ENCODE results near the gene TRAM2.

TRAM2 gene

DNA sequence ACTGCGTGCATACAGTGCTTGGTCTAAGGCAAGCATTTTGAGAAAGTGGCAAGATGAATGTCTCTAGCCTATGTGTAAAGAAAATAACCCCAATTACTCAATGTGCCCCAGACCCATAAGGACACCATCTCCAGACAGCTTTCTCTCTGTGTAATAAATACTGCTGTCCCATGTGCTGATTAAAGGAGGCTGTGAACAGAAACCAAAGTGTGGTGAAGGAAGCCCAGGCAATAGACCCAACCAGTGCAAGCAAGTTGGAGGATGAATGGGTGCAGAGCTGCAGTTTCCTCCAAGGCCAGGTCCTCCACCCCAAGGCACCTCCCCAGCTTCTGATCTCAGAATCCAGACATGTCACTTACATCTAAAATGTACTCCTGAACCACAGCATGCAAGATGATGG, 60.6 kb downstream of the TRAM2 start:
- Histone ChIP-seq H3K79me2 (ENCODE audit: low read length) (peaks cover 8% of the 10 kb centered on the region), H2AFZ (ENCODE audit: low read depth, low read length) (no peak overlapping the region), H3K36me3 (replicated peaks; ENCODE audit: low read depth, low read length) (peaks cover 44% of the 10 kb centered on the region), H3K9ac (ENCODE audit: low read length) (no peak overlapping the region), H3K4me1 (ENCODE audit: low read length) (peaks cover 15% of the 10 kb centered on the region), H4K20me1 (ENCODE audit: insufficient read depth, low read length) (no peaks in the 10 kb centered on the region), H3K4me3 (ENCODE audit: low read length) (no peak overlapping the region), H3K9me3 (ENCODE audit: insufficient read depth, low read length) (no peaks in the 10 kb centered on the region), H3K27me3 (ENCODE audit: low read depth, low read length) (no peaks in the 10 kb centered on the region), H3K27ac (ENCODE audit: low read length) (no peak overlapping the region), H3K4me2 (ENCODE audit: low read length) (no peak overlapping the region)
- TF ChIP-seq, protein P1, sequence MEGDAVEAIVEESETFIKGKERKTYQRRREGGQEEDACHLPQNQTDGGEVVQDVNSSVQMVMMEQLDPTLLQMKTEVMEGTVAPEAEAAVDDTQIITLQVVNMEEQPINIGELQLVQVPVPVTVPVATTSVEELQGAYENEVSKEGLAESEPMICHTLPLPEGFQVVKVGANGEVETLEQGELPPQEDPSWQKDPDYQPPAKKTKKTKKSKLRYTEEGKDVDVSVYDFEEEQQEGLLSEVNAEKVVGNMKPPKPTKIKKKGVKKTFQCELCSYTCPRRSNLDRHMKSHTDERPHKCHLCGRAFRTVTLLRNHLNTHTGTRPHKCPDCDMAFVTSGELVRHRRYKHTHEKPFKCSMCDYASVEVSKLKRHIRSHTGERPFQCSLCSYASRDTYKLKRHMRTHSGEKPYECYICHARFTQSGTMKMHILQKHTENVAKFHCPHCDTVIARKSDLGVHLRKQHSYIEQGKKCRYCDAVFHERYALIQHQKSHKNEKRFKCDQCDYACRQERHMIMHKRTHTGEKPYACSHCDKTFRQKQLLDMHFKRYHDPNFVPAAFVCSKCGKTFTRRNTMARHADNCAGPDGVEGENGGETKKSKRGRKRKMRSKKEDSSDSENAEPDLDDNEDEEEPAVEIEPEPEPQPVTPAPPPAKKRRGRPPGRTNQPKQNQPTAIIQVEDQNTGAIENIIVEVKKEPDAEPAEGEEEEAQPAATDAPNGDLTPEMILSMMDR (IDR thresholded peaks at IDR 0.05; ENCODE audit: low read depth, low read length) = no peak
- no peak for TF ChIP-seq EZH2phosphoT487 (IDR thresholded peaks at IDR 0.05; ENCODE audit: low read depth)

DNA sequence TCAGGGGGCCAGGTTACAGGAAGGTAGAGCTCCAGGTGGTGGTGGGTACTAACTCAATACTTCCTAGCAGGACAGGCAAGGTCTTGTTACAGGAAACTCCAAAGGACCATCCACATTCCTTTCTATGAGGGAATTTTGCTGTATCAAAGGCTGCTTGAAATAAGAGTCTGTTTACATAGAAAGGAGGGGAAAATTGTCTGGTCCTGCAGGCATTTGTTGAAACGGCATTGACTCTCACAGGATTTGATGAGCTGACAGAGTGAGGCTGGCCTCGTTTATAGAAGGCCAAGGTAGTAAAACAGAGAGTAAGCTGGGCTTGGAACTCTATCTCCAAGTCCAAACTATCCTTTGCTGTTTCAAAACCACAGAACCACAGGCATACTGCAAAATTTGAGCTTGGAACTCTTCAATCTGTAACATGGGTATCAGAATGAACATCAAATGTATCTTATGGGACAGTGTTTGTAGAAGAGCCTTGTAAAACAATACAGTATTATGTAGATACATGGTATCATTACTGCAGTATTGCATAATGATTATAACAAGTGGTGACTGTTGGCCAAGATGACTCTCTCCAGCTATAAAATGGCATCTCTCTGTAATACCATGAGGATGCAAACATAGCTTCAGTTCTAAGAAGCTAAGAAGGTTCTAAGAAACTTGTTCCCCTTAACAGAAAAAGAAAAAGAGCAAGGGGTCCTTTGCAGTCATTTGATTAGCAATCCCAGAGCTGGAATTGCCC, 61.5 kb downstream of the TRAM2 start:
- Histone ChIP-seq H3K4me1 (ENCODE audit: low read length) (peaks cover 19% of the 10 kb centered on the region), H3K9ac (ENCODE audit: low read length) (no peak overlapping the region), H3K79me2 (ENCODE audit: low read length) (peaks cover 8% of the 10 kb centered on the region), H3K9me3 (ENCODE audit: insufficient read depth, low read length) (no peaks in the 10 kb centered on the region), H3K4me2 (ENCODE audit: low read length) (no peak overlapping the region), H3K36me3 (replicated peaks; ENCODE audit: low read depth, low read length) (peaks cover 51% of the 10 kb centered on the region), H3K27ac (ENCODE audit: low read length) (no peak overlapping the region), H2AFZ (ENCODE audit: low read depth, low read length) (no peak overlapping the region), H4K20me1 (ENCODE audit: insufficient read depth, low read length) (no peaks in the 10 kb centered on the region), H3K4me3 (ENCODE audit: low read length) (no peak overlapping the region), H3K27me3 (ENCODE audit: low read depth, low read length) (no peaks in the 10 kb centered on the region)
- TF ChIP-seq, protein P1 (IDR thresholded peaks at IDR 0.05; ENCODE audit: low read depth, low read length) = no peak
- no peak for TF ChIP-seq EZH2phosphoT487 (IDR thresholded peaks at IDR 0.05; ENCODE audit: low read depth)

DNA sequence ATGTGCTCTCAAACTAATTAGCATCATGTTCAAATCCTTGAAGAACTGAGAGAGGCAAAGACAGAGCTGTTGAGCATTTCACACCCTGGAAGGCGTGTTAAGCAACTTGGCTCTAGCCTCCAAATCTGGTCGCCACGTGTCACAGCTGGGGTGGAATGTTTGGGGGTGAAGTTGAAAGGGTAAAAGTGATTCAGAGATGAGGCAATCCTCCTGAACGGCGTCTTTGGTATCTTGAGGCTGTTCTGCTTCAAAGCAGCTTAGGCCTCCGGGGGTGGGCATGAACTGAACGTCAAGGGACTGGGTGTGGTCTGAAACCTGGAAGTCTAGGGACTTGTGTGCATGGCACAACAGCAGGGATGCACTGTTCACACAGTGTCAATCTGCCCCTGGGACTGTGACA, 62.3 kb downstream of the TRAM2 start:
- no peak overlapping the region for H3K4me3 ChIP-seq (ENCODE audit: low read length)
- no peaks in the 10 kb centered on the region for H3K9me3 ChIP-seq (ENCODE audit: insufficient read depth, low read length)
- peaks cover 53% of the 10 kb centered on the region for H3K36me3 ChIP-seq (replicated peaks; ENCODE audit: low read depth, low read length)
- H3K27me3 ChIP-seq (ENCODE audit: low read depth, low read length) = no peaks in the 10 kb centered on the region
- H3K4me2 ChIP-seq (ENCODE audit: low read length) = no peak overlapping the region
- no peak for TF ChIP-seq EZH2phosphoT487 (IDR thresholded peaks at IDR 0.05; ENCODE audit: low read depth)
- TF ChIP-seq, protein P1 (IDR thresholded peaks at IDR 0.05; ENCODE audit: low read depth, low read length) = no peak
- H4K20me1 ChIP-seq (ENCODE audit: insufficient read depth, low read length) = no peaks in the 10 kb centered on the region
- H3K4me1 ChIP-seq (ENCODE audit: low read length) = peaks cover 28% of the 10 kb centered on the region
- H3K27ac ChIP-seq (ENCODE audit: low read length) = no peak overlapping the region
- H3K79me2 ChIP-seq (ENCODE audit: low read length) = peaks cover 8% of the 10 kb centered on the region
- H3K9ac ChIP-seq (ENCODE audit: low read length) = no peak overlapping the region
- H2AFZ ChIP-seq (ENCODE audit: low read depth, low read length) = no peak overlapping the region

DNA sequence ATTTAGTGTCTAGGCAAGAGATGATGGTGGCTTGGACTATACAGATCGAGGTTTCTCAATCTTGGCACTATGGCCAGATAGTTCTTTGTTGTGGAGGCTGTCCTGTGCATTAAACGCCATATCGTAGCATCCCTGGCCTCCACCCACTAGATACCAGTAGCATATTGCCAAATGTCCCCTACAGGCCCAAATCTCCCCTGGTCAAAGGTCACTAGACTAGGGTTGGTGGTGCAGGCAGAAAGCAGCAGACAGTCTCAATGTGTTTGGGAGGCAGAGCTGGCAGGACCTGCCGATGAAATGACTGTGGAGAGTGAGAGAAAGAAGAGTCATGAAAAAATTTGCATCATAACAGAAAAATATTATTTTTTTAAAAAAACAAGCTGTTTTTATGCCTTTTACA, 63.0 kb downstream of the TRAM2 start:
- Histone ChIP-seq H3K27me3 (ENCODE audit: low read depth, low read length) (no peaks in the 10 kb centered on the region), H3K27ac (ENCODE audit: low read length) (no peak overlapping the region), H3K4me3 (ENCODE audit: low read length) (no peak overlapping the region), H3K9ac (ENCODE audit: low read length) (no peak overlapping the region), H4K20me1 (ENCODE audit: insufficient read depth, low read length) (no peaks in the 10 kb centered on the region), H3K4me1 (ENCODE audit: low read length) (peaks cover 32% of the 10 kb centered on the region), H3K36me3 (replicated peaks; ENCODE audit: low read depth, low read length) (peaks cover 60% of the 10 kb centered on the region), H2AFZ (ENCODE audit: low read depth, low read length) (no peak overlapping the region), H3K4me2 (ENCODE audit: low read length) (no peak overlapping the region), H3K79me2 (ENCODE audit: low read length) (peaks cover 8% of the 10 kb centered on the region), H3K9me3 (ENCODE audit: insufficient read depth, low read length) (no peaks in the 10 kb centered on the region)
- TF ChIP-seq, protein P1 (IDR thresholded peaks at IDR 0.05; ENCODE audit: low read depth, low read length) = no peak
- TF ChIP-seq EZH2phosphoT487 (IDR thresholded peaks at IDR 0.05; ENCODE audit: low read depth) = no peak

Measured in OCI-LY3 (cell line).